ENCODE measurements around the gene SHISA2. TPM values are rescaled to one million over a fixed set of nuclear protein-coding genes. Genes with fewer than 3 reads are reported as not detected.

SHISA2 gene
- total RNA-seq, 1 experiment from 2014 or later, result 8.1 TPM

DNA sequence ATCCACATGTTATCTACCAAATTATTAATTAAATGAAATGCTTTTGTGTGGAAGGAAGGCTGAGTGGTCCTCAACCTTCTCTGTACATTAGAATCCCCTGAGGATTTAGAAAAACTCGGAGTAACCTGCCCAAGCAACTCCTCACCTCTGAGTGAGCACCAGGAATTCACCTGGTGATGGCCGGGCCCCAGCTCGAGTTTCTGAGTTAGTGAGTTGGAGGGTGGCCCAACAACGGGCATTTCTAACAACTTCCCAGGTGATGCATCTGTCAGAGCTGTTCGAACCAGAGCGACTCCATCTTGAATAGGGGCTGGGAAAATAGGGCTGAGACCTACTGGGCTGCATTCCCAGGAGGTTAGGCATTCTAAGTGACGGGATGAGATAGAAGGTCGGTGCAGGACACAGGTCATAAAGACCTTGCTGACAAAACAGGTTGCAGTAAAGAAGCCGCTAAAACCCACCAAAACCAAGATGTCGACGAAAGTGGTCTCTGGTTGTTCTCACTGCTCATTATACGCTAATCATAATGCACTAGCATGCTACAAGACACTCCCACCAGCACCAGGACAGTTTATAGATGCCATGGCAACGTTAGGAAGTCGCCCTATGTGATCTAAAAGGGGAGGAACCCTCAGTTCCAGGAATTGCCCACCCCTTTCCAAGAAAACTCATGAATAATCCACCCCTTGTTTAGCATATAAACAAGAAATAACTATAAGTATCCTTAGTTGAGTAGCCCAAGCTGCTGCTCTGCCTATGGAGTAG lies 44.2 kb upstream of the SHISA2 start:
- H3K27ac ChIP-seq (ENCODE audit: insufficient read length, low read depth, low read length), result no peak overlapping the region
- H2BK15ac ChIP-seq (ENCODE audit: low read depth, low read length), result no peak overlapping the region
- H3K79me2 ChIP-seq (ENCODE audit: insufficient read depth, low read length), result no peaks in the 10 kb centered on the region
- no peaks in the 10 kb centered on the region for H3K79me1 ChIP-seq (ENCODE audit: insufficient read depth, low read depth, low read length, poor library complexity, severe bottlenecking)
- H3K4me3 Mint-ChIP-seq, result no peak overlapping the region
- no peaks in the 10 kb centered on the region; the same call in 1 of the 2 replicates for H3K27me3 Mint-ChIP-seq (ENCODE audit: low read depth)
- no peak overlapping the region for H4K91ac ChIP-seq (ENCODE audit: insufficient read length, low read depth, low read length)
- no peak overlapping the region for H3K14ac ChIP-seq (ENCODE audit: insufficient read depth, low read length)
- no peaks in the 10 kb centered on the region for H4K20me1 ChIP-seq (ENCODE audit: control insufficient read depth, insufficient read depth, insufficient read length)
- no peak overlapping the region for H3K4me2 ChIP-seq (ENCODE audit: insufficient read depth, insufficient read length, low read length)
- no peak overlapping the region for H3K27ac Mint-ChIP-seq
- H3T11ph ChIP-seq (ENCODE audit: low read length), result no peak overlapping the region
- no peak overlapping the region for H3K23ac ChIP-seq (ENCODE audit: insufficient read length, low read depth, low read length)
- no peak overlapping the region for H2AK5ac ChIP-seq (ENCODE audit: insufficient read length, low read length)
- H3K23me2 ChIP-seq (ENCODE audit: insufficient read length, low read depth, low read length, poor library complexity, severe bottlenecking), result no peaks in the 10 kb centered on the region
- H2AFZ ChIP-seq (ENCODE audit: low read length), result no peak overlapping the region
- H2BK5ac ChIP-seq (ENCODE audit: insufficient read length, low read length), result no peak overlapping the region
- H2BK20ac ChIP-seq (ENCODE audit: low read depth, low read length, poor library complexity, severe bottlenecking), result no peak overlapping the region
- no peaks in the 10 kb centered on the region for H3K4me1 ChIP-seq (ENCODE audit: insufficient read depth, low read length)
- no peak overlapping the region for H4K8ac ChIP-seq (replicated peaks; ENCODE audit: insufficient read length, low read depth, low read length)
- no peak overlapping the region for H3K18ac ChIP-seq (ENCODE audit: insufficient read length, low read depth, low read length)
- no CpG with 5 or more reads among the region's 14 CpGs for WGBS (ENCODE audit: extremely low coverage, insufficient read length, low lambda C conversion rate)
- H4K5ac ChIP-seq (ENCODE audit: insufficient read length, low read depth, low read length), result no peak overlapping the region
- H3K9me3 Mint-ChIP-seq, result peaks cover 7 to 8% of the 10 kb centered on the region in 2 experiments; a peak in 4 of 5 replicates
- no peak overlapping the region for H3K56ac ChIP-seq (ENCODE audit: insufficient read length, low read depth, low read length)
- H3K4me1 Mint-ChIP-seq, result peaks cover 5 to 9% of the 10 kb centered on the region in 2 experiments
- no peak overlapping the region for H2BK12ac ChIP-seq (ENCODE audit: insufficient read length, low read depth, low read length)
- peaks cover 0 to 5% (median 0%) of the 10 kb centered on the region in 3 experiments; a peak in 2 of 7 replicates for H3K36me3 Mint-ChIP-seq (ENCODE audit: insufficient read depth in 1 of 3, low read depth in 3 of 3)
- no peak for DNase-seq
- no peak overlapping the region for H2BK120ac ChIP-seq (ENCODE audit: low read depth, low read length, poor library complexity, severe bottlenecking)
- H3K27me3 ChIP-seq (ENCODE audit: insufficient read depth, low read length), result no peaks in the 10 kb centered on the region
- H3K9me3 ChIP-seq (ENCODE audit: control insufficient read depth, low read depth, low read length), result peaks cover 5% of the 10 kb centered on the region
- H3K9ac ChIP-seq (ENCODE audit: extremely low read depth, insufficient read length, low read length), result no peak overlapping the region
- TF ChIP-seq, protein P1, sequence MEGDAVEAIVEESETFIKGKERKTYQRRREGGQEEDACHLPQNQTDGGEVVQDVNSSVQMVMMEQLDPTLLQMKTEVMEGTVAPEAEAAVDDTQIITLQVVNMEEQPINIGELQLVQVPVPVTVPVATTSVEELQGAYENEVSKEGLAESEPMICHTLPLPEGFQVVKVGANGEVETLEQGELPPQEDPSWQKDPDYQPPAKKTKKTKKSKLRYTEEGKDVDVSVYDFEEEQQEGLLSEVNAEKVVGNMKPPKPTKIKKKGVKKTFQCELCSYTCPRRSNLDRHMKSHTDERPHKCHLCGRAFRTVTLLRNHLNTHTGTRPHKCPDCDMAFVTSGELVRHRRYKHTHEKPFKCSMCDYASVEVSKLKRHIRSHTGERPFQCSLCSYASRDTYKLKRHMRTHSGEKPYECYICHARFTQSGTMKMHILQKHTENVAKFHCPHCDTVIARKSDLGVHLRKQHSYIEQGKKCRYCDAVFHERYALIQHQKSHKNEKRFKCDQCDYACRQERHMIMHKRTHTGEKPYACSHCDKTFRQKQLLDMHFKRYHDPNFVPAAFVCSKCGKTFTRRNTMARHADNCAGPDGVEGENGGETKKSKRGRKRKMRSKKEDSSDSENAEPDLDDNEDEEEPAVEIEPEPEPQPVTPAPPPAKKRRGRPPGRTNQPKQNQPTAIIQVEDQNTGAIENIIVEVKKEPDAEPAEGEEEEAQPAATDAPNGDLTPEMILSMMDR (conservative IDR thresholded peaks at IDR 0.05), result no peak
- no peak overlapping the region for H3K4ac ChIP-seq (ENCODE audit: low read depth, low read length)
